SU-DHL-6 (cell line): ENCODE data around the gene GSTM2.
"Not testable (repeated sequence)": the region's sequence is repeated elsewhere in the genome, so short reads cannot be mapped to it uniquely, and the experiment has no call there.

Experiments used
- CTCF ChIP-seq: fragments of 200-600 bp; sonication (generic); IDR thresholded peaks from one replicate; pipeline ENCODE4 v1.5.1; 2017; ENCODE audit warnings: antibody characterized with exemption, mild to moderate bottlenecking, low read length, moderate library complexity; ENCODE audit not compliant: insufficient read depth, poor library complexity, severe bottlenecking
- EZH2phosphoT487 ChIP-seq: fragments of 200-600 bp; sonication (generic), shearing (Covaris generic); conservative IDR thresholded peaks from 2 replicates; pipeline ENCODE4 v1.6.1; 2018; ENCODE audit warnings: mild to moderate bottlenecking, antibody characterized with exemption, low read length, moderate library complexity, mixed read lengths

GRCh38 chr1:109678637-109679036 lies 10.8 kb downstream of the GSTM2 start:
- TF ChIP-seq CTCF, EZH2phosphoT487: not testable (repeated sequence)
